H9 (cell line): ENCODE results near the gene ST8SIA5. TPM values are rescaled to one million over a fixed set of nuclear protein-coding genes. Genes with fewer than 3 reads are reported as not detected.

Experiments
- DNase-seq: peaks from one replicate; pipeline ENCODE4 v3.0.0-alpha.2; 2017
- H2AFZ ChIP-seq: one replicate; pipeline ENCODE4 v1.6.1; 2013; ENCODE audit warnings: mild to moderate bottlenecking, low read length, control low read depth, moderate library complexity
- H2AK5ac ChIP-seq: 2 replicates; pipeline ENCODE4 v1.6.1; 2013; ENCODE audit warnings: low read length, control low read depth, mixed read lengths; ENCODE audit not compliant: insufficient read length
- H2BK120ac ChIP-seq: one replicate; pipeline ENCODE4 v1.6.1; 2013; ENCODE audit warnings: low read depth, mild to moderate bottlenecking, low read length, control low read depth, inconsistent platforms; ENCODE audit not compliant: poor library complexity, severe bottlenecking
- H2BK12ac ChIP-seq: 2 replicates; pipeline ENCODE4 v1.6.1; 2013; ENCODE audit warnings: low read length, control low read depth, mixed read lengths, low read depth; ENCODE audit not compliant: insufficient read length
- H2BK15ac ChIP-seq: 2 replicates; pipeline ENCODE4 v1.6.1; 2013; ENCODE audit warnings: low read depth, low read length, control low read depth
- H2BK20ac ChIP-seq: one replicate; pipeline ENCODE4 v1.6.1; 2013; ENCODE audit warnings: low read depth, mild to moderate bottlenecking, low read length, control low read depth, inconsistent platforms; ENCODE audit not compliant: poor library complexity, severe bottlenecking
- H2BK5ac ChIP-seq: 2 replicates; pipeline ENCODE4 v1.6.1; 2013; ENCODE audit warnings: low read length, control low read depth, mixed read lengths; ENCODE audit not compliant: insufficient read length
- H3K14ac ChIP-seq: 2 replicates; pipeline ENCODE4 v1.6.1; 2013; ENCODE audit warnings: low read length, control low read depth; ENCODE audit not compliant: insufficient read depth
- H3K18ac ChIP-seq: 2 replicates; pipeline ENCODE4 v1.6.1; 2013; ENCODE audit warnings: low read depth, mild to moderate bottlenecking, mixed read lengths, low read length, control low read depth; ENCODE audit not compliant: insufficient read length
- H3K23ac ChIP-seq: 2 replicates; pipeline ENCODE4 v1.6.1; 2013; ENCODE audit warnings: low read length, control low read depth, mixed read lengths, low read depth; ENCODE audit not compliant: insufficient read length
- H3K23me2 ChIP-seq: 2 replicates; pipeline ENCODE4 v1.6.1; 2013; ENCODE audit warnings: low read depth, mild to moderate bottlenecking, mixed read lengths, low read length, control low read depth; ENCODE audit not compliant: insufficient read length, poor library complexity, severe bottlenecking
- H3K27ac ChIP-seq: 2 replicates; pipeline ENCODE4 v1.5.1; 2013; ENCODE audit warnings: low read length, control low read depth, mixed read lengths, low read depth; ENCODE audit not compliant: insufficient read length
- H3K27me3 ChIP-seq: 2 replicates; pipeline ENCODE4 v1.6.1; 2013; ENCODE audit warnings: low read length, control low read depth, inconsistent platforms; ENCODE audit not compliant: insufficient read depth
- H3K4ac ChIP-seq: 2 replicates; pipeline ENCODE4 v1.6.1; 2013; ENCODE audit warnings: low read depth, mild to moderate bottlenecking, control low read depth, inconsistent platforms, low read length, moderate library complexity
- H3K4me1 ChIP-seq: 2 replicates; pipeline ENCODE4 v1.6.1; 2013; ENCODE audit warnings: low read length, control low read depth, inconsistent platforms; ENCODE audit not compliant: insufficient read depth
- H3K4me2 ChIP-seq: 2 replicates; pipeline ENCODE4 v1.6.1; 2013; ENCODE audit warnings: low read length, control low read depth, mixed read lengths; ENCODE audit not compliant: insufficient read length, insufficient read depth
- H3K56ac ChIP-seq: 2 replicates; pipeline ENCODE4 v1.6.1; 2013; ENCODE audit warnings: low read depth, mild to moderate bottlenecking, mixed read lengths, low read length, control low read depth; ENCODE audit not compliant: insufficient read length
- H3K79me1 ChIP-seq: 2 replicates; pipeline ENCODE4 v1.6.1; 2013; ENCODE audit warnings: low read depth, mild to moderate bottlenecking, moderate library complexity, low read length, control low read depth, inconsistent platforms; ENCODE audit not compliant: insufficient read depth, poor library complexity, severe bottlenecking
- H3K79me2 ChIP-seq: 2 replicates; pipeline ENCODE4 v1.6.1; 2013; ENCODE audit warnings: low read length, control low read depth, inconsistent platforms; ENCODE audit not compliant: insufficient read depth
- H3K9ac ChIP-seq: 2 replicates; pipeline ENCODE4 v1.6.1; 2013; ENCODE audit warnings: low read length, control low read depth, mixed read lengths; ENCODE audit not compliant: insufficient read length; ENCODE audit errors: extremely low read depth
- H3K9me3 ChIP-seq: one replicate; pipeline ENCODE4 v1.6.1; 2013; ENCODE audit warnings: low read depth, low read length, inconsistent platforms; ENCODE audit not compliant: control insufficient read depth
- H3T11ph ChIP-seq: one replicate; pipeline ENCODE4 v1.6.1; 2013; ENCODE audit warnings: mild to moderate bottlenecking, low read length, control low read depth, inconsistent platforms
- H4K20me1 ChIP-seq: one replicate; pipeline ENCODE4 v1.6.1; 2013; ENCODE audit not compliant: control insufficient read depth, insufficient read length, insufficient read depth
- H4K5ac ChIP-seq: 2 replicates; pipeline ENCODE4 v1.6.1; 2013; ENCODE audit warnings: low read depth, mild to moderate bottlenecking, mixed read lengths, low read length, control low read depth; ENCODE audit not compliant: insufficient read length
- H4K8ac ChIP-seq: replicated peaks from 2 replicates; pipeline ENCODE4 v1.6.1; 2013; ENCODE audit warnings: low read length, control low read depth, mixed read lengths, low read depth; ENCODE audit not compliant: insufficient read length
- H4K91ac ChIP-seq: 2 replicates; pipeline ENCODE4 v1.6.1; 2013; ENCODE audit warnings: low read depth, mild to moderate bottlenecking, moderate library complexity, mixed read lengths, low read length, control low read depth; ENCODE audit not compliant: insufficient read length
- H3K27ac Mint-ChIP-seq, 3 experiments: 2 replicates in 2 of 3; 3 replicates in 1 of 3; pipeline ENCODE4 v1.8.0; 2020 to 2021; ENCODE audit warnings: mixed read lengths in 3 of 3, mild to moderate bottlenecking in 1 of 3, moderate library complexity in 1 of 3
- H3K27me3 Mint-ChIP-seq: 2 replicates; pipeline ENCODE4 v1.8.0; 2021; ENCODE audit warnings: low read depth, mild to moderate bottlenecking, moderate library complexity, mixed read lengths
- H3K36me3 Mint-ChIP-seq, 3 experiments: 2 replicates in 2 of 3; 3 replicates in 1 of 3; pipeline ENCODE4 v1.8.0; 2020 to 2021; ENCODE audit warnings: low read depth in 3 of 3, mixed read lengths in 3 of 3; ENCODE audit not compliant: insufficient read depth in 1 of 3
- H3K4me1 Mint-ChIP-seq, 2 experiments: 2 replicates each; pipeline ENCODE4 v1.8.0; 2020; ENCODE audit warnings: mixed read lengths in 2 of 2
- H3K4me3 Mint-ChIP-seq, 2 experiments: 2 replicates in 1 of 2; 3 replicates in 1 of 2; pipeline ENCODE4 v1.8.0; 2020 to 2021; ENCODE audit warnings: mild to moderate bottlenecking in 2 of 2, mixed read lengths in 2 of 2, moderate library complexity in 1 of 2
- H3K9me3 Mint-ChIP-seq, 2 experiments: 2 replicates in 1 of 2; 3 replicates in 1 of 2; pipeline ENCODE4 v1.8.0; 2020; ENCODE audit warnings: mild to moderate bottlenecking in 2 of 2, mixed read lengths in 2 of 2, moderate library complexity in 1 of 2
- WGBS: extraction: QIAGEN DNeasy Blood & Tissue Kit; methylation state at CpG from one replicate; pipeline ENCODE4 v1.1.7; 2013; ENCODE audit warnings: missing lambda C conversion rate, low lambda C conversion rate, mixed read lengths; ENCODE audit not compliant: insufficient read length; ENCODE audit errors: extremely low coverage; 5-methylcytosine and 5-hydroxymethylcytosine counted together
- total RNA-seq: library from RNA; stranded (reverse); gene quantifications from 2 replicates; pipeline ENCODE4 v1.2.1, GENCODE V29; 2021
- TF ChIP-seq, protein P1 (sequence below): fragments of 200-600 bp; sonication (generic); conservative IDR thresholded peaks from 3 replicates; pipeline ENCODE4 v1.8.0; 2021; ENCODE audit warnings: antibody characterized with exemption, mild to moderate bottlenecking

Gene ST8SIA5
- total RNA-seq, 1 experiment from 2014 or later, result 0.63 TPM

DNA sequence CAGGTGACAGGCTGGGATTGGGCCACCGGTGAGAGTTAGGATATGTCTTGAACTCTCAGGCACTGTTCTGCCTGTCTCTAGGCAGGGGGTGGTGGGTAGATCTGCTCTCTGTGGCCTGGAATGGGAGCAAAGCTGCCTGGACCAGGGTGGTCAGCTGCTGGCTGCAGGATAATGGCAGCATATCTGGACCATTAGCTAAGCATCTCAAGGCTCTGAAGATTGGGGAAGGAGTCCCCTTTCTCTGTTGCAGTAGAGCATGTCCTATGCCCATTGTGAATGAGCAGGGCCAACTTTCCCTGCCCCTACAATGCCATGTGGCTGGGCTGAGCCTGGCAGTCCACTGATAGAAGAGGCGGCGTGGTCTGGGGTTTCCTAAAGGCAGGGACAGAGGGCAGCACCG lies 134.4 kb downstream of the ST8SIA5 start:
- Histone ChIP-seq H3K9ac (no peak overlapping the region), H2BK20ac (no peak overlapping the region), H2AFZ (no peak overlapping the region), H3T11ph (no peak overlapping the region), H3K79me1 (no peaks in the 10 kb centered on the region), H2BK120ac (no peak overlapping the region), H4K5ac (no peak overlapping the region), H2BK12ac (no peak overlapping the region), H3K4me2 (no peak overlapping the region), H3K79me2 (no peaks in the 10 kb centered on the region), H3K4me1 (no peaks in the 10 kb centered on the region), H3K56ac (no peak overlapping the region), H3K14ac (no peak overlapping the region), H3K23me2 (no peaks in the 10 kb centered on the region), H3K27ac (no peak overlapping the region), H3K18ac (no peak overlapping the region), H4K20me1 (no peaks in the 10 kb centered on the region), H3K9me3 (no peaks in the 10 kb centered on the region), H2AK5ac (no peak overlapping the region), H2BK5ac (no peak overlapping the region), H3K27me3 (no peaks in the 10 kb centered on the region), H4K91ac (no peak overlapping the region), H3K23ac (no peak overlapping the region), H2BK15ac (no peak overlapping the region), H4K8ac (no peak overlapping the region), H3K4ac (no peak overlapping the region)
- peaks cover 4% of the 10 kb centered on the region for H3K27me3 Mint-ChIP-seq
- H3K4me3 Mint-ChIP-seq, result no peak overlapping the region
- no peaks in the 10 kb centered on the region for H3K9me3 Mint-ChIP-seq
- TF ChIP-seq, protein P1, sequence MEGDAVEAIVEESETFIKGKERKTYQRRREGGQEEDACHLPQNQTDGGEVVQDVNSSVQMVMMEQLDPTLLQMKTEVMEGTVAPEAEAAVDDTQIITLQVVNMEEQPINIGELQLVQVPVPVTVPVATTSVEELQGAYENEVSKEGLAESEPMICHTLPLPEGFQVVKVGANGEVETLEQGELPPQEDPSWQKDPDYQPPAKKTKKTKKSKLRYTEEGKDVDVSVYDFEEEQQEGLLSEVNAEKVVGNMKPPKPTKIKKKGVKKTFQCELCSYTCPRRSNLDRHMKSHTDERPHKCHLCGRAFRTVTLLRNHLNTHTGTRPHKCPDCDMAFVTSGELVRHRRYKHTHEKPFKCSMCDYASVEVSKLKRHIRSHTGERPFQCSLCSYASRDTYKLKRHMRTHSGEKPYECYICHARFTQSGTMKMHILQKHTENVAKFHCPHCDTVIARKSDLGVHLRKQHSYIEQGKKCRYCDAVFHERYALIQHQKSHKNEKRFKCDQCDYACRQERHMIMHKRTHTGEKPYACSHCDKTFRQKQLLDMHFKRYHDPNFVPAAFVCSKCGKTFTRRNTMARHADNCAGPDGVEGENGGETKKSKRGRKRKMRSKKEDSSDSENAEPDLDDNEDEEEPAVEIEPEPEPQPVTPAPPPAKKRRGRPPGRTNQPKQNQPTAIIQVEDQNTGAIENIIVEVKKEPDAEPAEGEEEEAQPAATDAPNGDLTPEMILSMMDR, result no peak
- WGBS, result no CpG with 5 or more reads among the region's 4 CpGs
- peaks cover 0 to 3% of the 10 kb centered on the region in 2 experiments; a peak in 1 of 4 replicates for H3K4me1 Mint-ChIP-seq
- no peak overlapping the region for H3K27ac Mint-ChIP-seq
- no peak for DNase-seq
- no peaks in the 10 kb centered on the region for H3K36me3 Mint-ChIP-seq
